Activated CD4-positive, CD25-positive, alpha-beta regulatory T cell treated with anti-CD3 and anti-CD28 coated beads, Interleukin-2, amount 50 U/mL, for 24 hours (primary cell): Measurements from ENCODE around the gene DGKE.

ENCODE experiments used
- ATAC-seq, 2 donors: fragments of 150-1000 bp; cut with Tn5 transposase; one replicate each; pipeline ENCODE4 v1.10.0; 2021; ENCODE audit warnings: mild to moderate bottlenecking in 1 of 2, moderate library complexity in 1 of 2

The DGKE gene

DNA sequence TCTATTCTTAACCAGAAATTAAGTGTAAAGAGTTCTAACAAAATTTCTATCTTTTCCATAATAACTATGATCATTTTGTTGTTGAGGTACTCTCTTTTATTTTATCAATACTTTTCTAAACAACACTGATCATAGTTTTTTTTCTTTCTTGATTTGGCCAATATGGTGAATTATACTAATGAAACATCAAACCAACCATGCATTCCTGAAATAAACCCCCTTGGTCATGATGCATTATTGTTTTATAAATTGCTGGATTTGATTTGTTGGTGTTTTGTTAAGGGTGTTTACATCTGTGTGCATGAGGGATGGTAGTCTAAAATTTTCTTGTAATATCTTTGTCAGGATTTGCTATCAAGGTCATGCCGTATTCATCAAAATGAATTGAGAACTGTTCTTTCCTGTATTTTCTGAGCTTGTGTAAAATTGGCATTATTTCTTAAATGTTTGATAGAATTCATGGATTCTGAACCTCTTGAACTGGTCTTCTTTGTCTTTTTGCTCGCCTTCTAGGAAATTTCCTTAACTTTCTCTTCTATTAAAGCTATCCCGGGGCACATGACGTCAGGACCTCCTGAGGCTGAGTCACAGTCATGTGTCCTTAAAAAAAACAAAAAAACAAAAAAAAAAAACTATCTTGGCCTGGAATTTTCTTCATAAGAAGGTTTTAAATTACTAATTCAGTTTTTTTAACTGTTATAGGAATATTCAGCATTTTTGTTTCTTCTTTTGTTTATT, 83.8 kb downstream of the DGKE start:
- ATAC-seq: no peak

DNA sequence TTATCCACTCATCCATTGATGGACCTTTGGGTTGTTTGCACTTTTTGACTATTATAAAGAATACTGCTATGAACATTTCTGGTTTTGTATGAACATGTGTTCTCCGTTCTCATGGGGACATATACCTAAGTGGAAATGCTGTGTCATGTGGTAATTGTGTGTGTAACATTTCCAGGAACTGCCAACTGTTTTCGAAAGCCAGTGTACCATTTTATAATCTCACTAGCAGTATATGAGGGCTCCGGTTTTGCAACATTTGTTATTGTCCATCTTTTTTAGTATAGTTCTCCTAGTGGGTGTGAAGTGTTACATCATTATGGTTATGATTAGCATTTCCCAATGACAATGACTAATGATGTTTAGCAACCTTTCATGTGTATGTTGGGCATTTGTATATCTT, 85.0 kb downstream of the DGKE start:
- ATAC-seq: peak; percentile 25 to 27
